HCT116 (cell line): ENCODE results near the gene ZNF586. TPM values are rescaled to one million over a fixed set of nuclear protein-coding genes. Genes with fewer than 3 reads are reported as not detected.
A peak's percentile ranks its signal among the peaks of the same experiment; 100 is the strongest.
"Not testable (repeated sequence)": the region's sequence is repeated elsewhere in the genome, so short reads cannot be mapped to it uniquely, and the experiment has no call there.

Experiments
- ATAC-seq: fragments of 200-7000 bp; cut with Tn5 transposase; 2 replicates; pipeline ENCODE4 v1.9.1; 2020; ENCODE audit warnings: mild to moderate bottlenecking, moderate library complexity
- BruUV-seq: library from RNA; stranded (reverse); fragments of 400-500 nt; replicated peaks from 2 replicates; lab custom pipeline; 2021; lab: Mats Ljungman, UMichigan
- CTCF ChIA-PET: fragments of 300-600 bp; sonication (Branson Sonifier 250); formaldehyde crosslinking; loops from one replicate; lab custom pipeline; 2021; ENCODE audit warnings: antibody characterized with exemption; lab: Charles Lee
- POLR2A ChIA-PET: fragments of 300-600, 350-600 bp; sonication (Branson Sonifier 250); formaldehyde crosslinking; loops from one replicate; lab custom pipeline; 2021; ENCODE audit warnings: antibody characterized with exemption; lab: Charles Lee
- RAD21 ChIA-PET, 2 experiments: fragments of 300-600 bp; sonication (Branson Sonifier 250); formaldehyde crosslinking; loops; one replicate each; lab custom pipeline; 2023; ENCODE audit warnings: low total read pairs in 2 of 2; ENCODE audit not compliant: uncharacterized antibody in 2 of 2, unreplicated experiment in 2 of 2, low non-redundant PET in 1 of 2; lab: Charles Lee
- DNase-seq: peaks from one replicate; pipeline ENCODE4 v3.0.0-alpha.2; 2010; ENCODE audit warnings: low read depth, low spot score
- H2AFZ ChIP-seq: fragments of 200-600 bp; shearing (Covaris generic), sonication (generic); 2 replicates; pipeline ENCODE4 v1.6.1; 2017; ENCODE audit warnings: low read depth, mixed run types, mixed read lengths, antibody characterized with exemption, low read length; ENCODE audit not compliant: poor library complexity, severe bottlenecking
- H3K27ac ChIP-seq: 2 replicates; pipeline ENCODE4 v1.5.1; 2012; ENCODE audit warnings: low read depth, low read length
- H3K27me3 ChIP-seq: fragments of 200-600 bp; sonication (generic); 2 replicates; pipeline ENCODE4 v1.6.1; 2016; ENCODE audit warnings: mixed run types, low read length, mixed read lengths; ENCODE audit not compliant: insufficient read depth
- H3K36me3 ChIP-seq, 2 experiments: fragments of 200-500 bp in 1 of 2; fragments of 200-600 bp in 1 of 2; sonication (Bioruptor generic) in 1 of 2; sonication (generic) in 1 of 2; 2 replicates each; pipeline versions ENCODE4 v1.5.1 to v1.6.1; 2014 to 2016; ENCODE audit warnings: low read length in 2 of 2, inconsistent platforms in 1 of 2, mixed read lengths in 1 of 2, mixed run types in 1 of 2; ENCODE audit not compliant: insufficient read depth in 2 of 2, control insufficient read depth in 1 of 2
- H3K4me1 ChIP-seq, 2 experiments: fragments of 200-600 bp in 1 of 2; sonication (generic) in 1 of 2; 2 replicates each; pipeline versions ENCODE4 v1.5.1 to v1.6.1; 2012 to 2017; ENCODE audit warnings: low read length in 2 of 2, inconsistent platforms in 1 of 2, mild to moderate bottlenecking in 1 of 2, mixed read lengths in 1 of 2, mixed run types in 1 of 2, moderate library complexity in 1 of 2; ENCODE audit not compliant: insufficient read depth in 2 of 2, control insufficient read depth in 1 of 2
- H3K4me2 ChIP-seq: fragments of 200-600 bp; sonication (generic); 2 replicates; pipeline ENCODE4 v1.6.1; 2017; ENCODE audit warnings: mixed run types, low read length, mixed read lengths
- H3K4me3 ChIP-seq, 2 experiments: fragments of 200-600 bp in 1 of 2; sonication (generic) in 1 of 2; replicated peaks in 1 of 2; 2 replicates each; pipeline ENCODE4 v1.5.1; 2011 to 2016; ENCODE audit warnings: low read length in 2 of 2, control low read depth in 1 of 2, low read depth in 1 of 2, mild to moderate bottlenecking in 1 of 2, mixed read lengths in 1 of 2, mixed run types in 1 of 2
- H3K79me2 ChIP-seq: fragments of 200-600 bp; sonication (generic); 2 replicates; pipeline ENCODE4 v1.6.1; 2017; ENCODE audit warnings: mild to moderate bottlenecking, mixed run types, low read length, moderate library complexity, mixed read lengths; ENCODE audit not compliant: insufficient read depth
- H3K9ac ChIP-seq: fragments of 200-600 bp; sonication (generic); 2 replicates; pipeline ENCODE4 v1.6.1; 2016; ENCODE audit warnings: low read length, mixed read lengths
- H3K9me2 ChIP-seq: fragments of 200-600 bp; sonication (generic), shearing (Covaris generic); 2 replicates; pipeline ENCODE4 v1.6.1; 2017; ENCODE audit warnings: mixed run types, mild to moderate bottlenecking, moderate library complexity; ENCODE audit not compliant: insufficient read depth
- H3K9me3 ChIP-seq, 2 experiments: fragments of 200-500 bp in 1 of 2; fragments of 200-600 bp in 1 of 2; sonication (Bioruptor generic) in 1 of 2; sonication (generic) in 1 of 2; 2 replicates each; pipeline ENCODE4 v1.6.1; 2014 to 2017; ENCODE audit warnings: low read length in 2 of 2, mixed read lengths in 2 of 2, inconsistent platforms in 1 of 2, low read depth in 1 of 2, mild to moderate bottlenecking in 1 of 2, mixed run types in 1 of 2, moderate library complexity in 1 of 2; ENCODE audit not compliant: control insufficient read depth in 1 of 2, insufficient read depth in 1 of 2
- H4K20me1 ChIP-seq: fragments of 200-600 bp; sonication (generic), shearing (Covaris generic); 2 replicates; pipeline ENCODE4 v1.6.1; 2017; ENCODE audit warnings: mixed run types, mild to moderate bottlenecking, moderate library complexity; ENCODE audit not compliant: insufficient read depth
- ATF3 ChIP-seq: IDR thresholded peaks from 2 replicates; pipeline ENCODE4 v1.6.1; 2012
- EGR1 ChIP-seq: IDR thresholded peaks from 2 replicates; pipeline ENCODE4 v1.6.1; 2012; ENCODE audit warnings: low read depth
- ELF1 ChIP-seq: IDR thresholded peaks from 2 replicates; pipeline ENCODE4 v1.6.1; 2012; ENCODE audit warnings: low read depth, borderline replicate concordance
- EZH2 ChIP-seq: fragments of 200-600 bp; sonication (generic); IDR thresholded peaks from 2 replicates; pipeline ENCODE4 v1.6.1; 2017; ENCODE audit warnings: antibody characterized with exemption, mixed run types
- POLR2A ChIP-seq: IDR thresholded peaks from 2 replicates; pipeline ENCODE4 v1.7.0; 2011; ENCODE audit warnings: borderline replicate concordance; ENCODE audit not compliant: insufficient read depth, insufficient read length; ENCODE audit errors: extremely low read depth
- RAD21 ChIP-seq: IDR thresholded peaks from 2 replicates; pipeline ENCODE4 v1.6.1; 2012; ENCODE audit warnings: low read depth, mild to moderate bottlenecking
- SP1 ChIP-seq: IDR thresholded peaks from 2 replicates; pipeline ENCODE4 v1.6.1; 2012; ENCODE audit warnings: low read depth
- TCF7L2 ChIP-seq: IDR thresholded peaks from 2 replicates; pipeline ENCODE4 v1.7.0; 2011; ENCODE audit warnings: borderline replicate concordance, inconsistent platforms; ENCODE audit not compliant: insufficient read depth, insufficient read length; ENCODE audit errors: extremely low read depth
- ZNF274 ChIP-seq: fragments of 200-500 bp; sonication (Bioruptor generic); IDR thresholded peaks from 2 replicates; pipeline ENCODE4 v1.6.1; 2014; ENCODE audit warnings: mild to moderate bottlenecking, low read depth, low read length, inconsistent platforms
- intact Hi-C: fragments of 100-400 bp; cut with micrococcal nuclease; formaldehyde crosslinking; loops from 2 replicates; pipeline ENCODE4 v1.10.0; 2022
- total RNA-seq: library from RNA; stranded (reverse); gene quantifications from one replicate; pipeline ENCODE4 v1.2.1, GENCODE V29; 2021; ENCODE audit not compliant: unreplicated experiment

ZNF586 gene
- total RNA-seq, 1 experiment from 2014 or later: 3.5 TPM

GRCh38 chr19:57812975-57813820, 43.7 kb downstream of the ZNF586 start:
- H3K36me3 ChIP-seq: peaks cover 3 to 20% of the 10 kb centered on the region in 2 experiments
- CTCF ChIA-PET, DNase-seq, H3K9me3 ChIP-seq, H2AFZ ChIP-seq, BruUV-seq, intact Hi-C loops, H4K20me1 ChIP-seq, H3K9ac ChIP-seq, ATAC-seq, H3K27ac ChIP-seq, H3K9me2 ChIP-seq, RAD21 ChIA-PET, H3K27me3 ChIP-seq: not testable (repeated sequence)
- peak overlapping the region; percentile 81 for H3K4me2 ChIP-seq
- POLR2A ChIA-PET: interaction anchor here (1.5 kb wide), 1 partner anchor 44 kb away, joined by 3 read pairs; the partner anchor contains the start of gene ZNF586
- H3K4me3 ChIP-seq: peak overlapping the region; percentile 97; a peak in 3 of 4 replicates
- peaks cover 0 to 12% of the 10 kb centered on the region in 2 experiments; a peak in 1 of 4 replicates for H3K4me1 ChIP-seq
- H3K79me2 ChIP-seq: peaks cover 26% of the 10 kb centered on the region

GRCh38 chr19:57813919-57814504, 44.5 kb downstream of the ZNF586 start:
- H3K9me2 ChIP-seq: no peaks in the 10 kb centered on the region
- peak overlapping the region; percentile 81 for H3K4me2 ChIP-seq
- H2AFZ ChIP-seq: no peak overlapping the region
- peaks cover 0 to 17% of the 10 kb centered on the region in 2 experiments; a peak in 2 of 4 replicates for H3K4me1 ChIP-seq
- peaks cover 0 to 14% of the 10 kb centered on the region in 2 experiments; a peak in 3 of 4 replicates for H3K36me3 ChIP-seq
- intact Hi-C loops: no loop called here
- H4K20me1 ChIP-seq: no peaks in the 10 kb centered on the region
- H3K27ac ChIP-seq: peak overlapping the region; percentile 58
- ATAC-seq (no peak), DNase-seq (no peak)
- no peaks in the 10 kb centered on the region for H3K27me3 ChIP-seq
- BruUV-seq: no TSS peak
- POLR2A ChIA-PET: interaction anchor here (1.5 kb wide), 1 partner anchor 45 kb away, joined by 3 read pairs; the partner anchor contains the start of gene ZNF586
- peaks cover 26% of the 10 kb centered on the region for H3K79me2 ChIP-seq
- H3K9me3 ChIP-seq: no peaks in the 10 kb centered on the region
- CTCF ChIA-PET: no interaction called here
- RAD21 ChIA-PET: no interaction called here
- H3K9ac ChIP-seq: peak overlapping the region; percentile 93
- no peak for TF ChIP-seq EZH2
- no peak for TF ChIP-seq EGR1
- TF ChIP-seq ZNF274: no peak
- no peak for TF ChIP-seq ATF3
- TF ChIP-seq POLR2A: no peak
- no peak for TF ChIP-seq TCF7L2
- TF ChIP-seq RAD21: no peak
- no peak for TF ChIP-seq ELF1
- TF ChIP-seq SP1: no peak
- H3K4me3 ChIP-seq: peak overlapping the region; percentile 97
